GM19025 (cell line): ENCODE data around the gene PHLDA3.
"Not testable (repeated sequence)": the region's sequence is repeated elsewhere in the genome, so short reads cannot be mapped to it uniquely, and the experiment has no call there.

Experiments
- ATAC-seq: cut with Tn5 transposase; IDR thresholded peaks from one replicate; pipeline ENCODE4 v1.9.1; 2021; ENCODE audit warnings: mild to moderate bottlenecking, low read depth, moderate library complexity; ENCODE audit not compliant: unreplicated experiment

The PHLDA3 gene

GRCh38 chr1:201504179-201504631, 35.2 kb upstream of the PHLDA3 start:
- no peak for ATAC-seq

DNA sequence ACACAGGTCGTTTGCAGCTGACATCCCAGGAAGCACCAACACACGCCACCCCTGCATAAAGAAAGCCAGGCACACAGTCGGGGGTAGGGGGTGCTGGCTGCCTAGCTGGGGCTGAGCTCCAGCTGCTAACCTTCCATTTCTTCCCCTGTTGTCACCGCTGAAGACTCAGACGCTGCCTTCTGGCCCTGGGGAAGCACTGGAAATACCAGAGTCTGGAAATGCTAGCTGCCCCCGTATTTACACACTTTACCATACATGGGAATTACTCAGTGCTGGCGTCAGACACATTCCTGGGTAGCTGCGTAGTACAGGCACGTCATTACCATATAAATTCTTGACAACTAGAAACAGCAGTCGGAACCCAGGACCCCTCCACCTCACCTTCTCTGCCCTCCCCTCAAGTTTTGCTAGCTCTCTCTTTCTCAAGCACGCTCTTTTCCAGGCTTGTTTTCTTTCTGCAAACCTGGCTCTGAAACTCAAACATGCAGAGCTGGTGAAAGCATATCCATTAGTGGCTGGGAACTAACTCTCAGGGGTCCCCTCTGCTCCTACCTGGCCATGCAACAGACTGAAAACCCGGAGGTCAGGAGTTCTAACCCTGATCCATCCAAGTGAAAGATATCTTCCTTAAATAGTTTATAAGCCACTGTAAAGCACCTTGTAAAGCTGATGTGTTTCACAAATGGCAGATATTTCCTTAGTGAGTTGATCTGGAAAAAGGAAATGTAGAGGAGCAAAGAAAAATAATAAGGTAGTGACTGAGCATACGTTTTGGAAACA, 34.6 kb upstream of the PHLDA3 start:
- no peak for ATAC-seq

GRCh38 chr1:201502511-201502857, 33.5 kb upstream of the PHLDA3 start:
- no peak for ATAC-seq

DNA sequence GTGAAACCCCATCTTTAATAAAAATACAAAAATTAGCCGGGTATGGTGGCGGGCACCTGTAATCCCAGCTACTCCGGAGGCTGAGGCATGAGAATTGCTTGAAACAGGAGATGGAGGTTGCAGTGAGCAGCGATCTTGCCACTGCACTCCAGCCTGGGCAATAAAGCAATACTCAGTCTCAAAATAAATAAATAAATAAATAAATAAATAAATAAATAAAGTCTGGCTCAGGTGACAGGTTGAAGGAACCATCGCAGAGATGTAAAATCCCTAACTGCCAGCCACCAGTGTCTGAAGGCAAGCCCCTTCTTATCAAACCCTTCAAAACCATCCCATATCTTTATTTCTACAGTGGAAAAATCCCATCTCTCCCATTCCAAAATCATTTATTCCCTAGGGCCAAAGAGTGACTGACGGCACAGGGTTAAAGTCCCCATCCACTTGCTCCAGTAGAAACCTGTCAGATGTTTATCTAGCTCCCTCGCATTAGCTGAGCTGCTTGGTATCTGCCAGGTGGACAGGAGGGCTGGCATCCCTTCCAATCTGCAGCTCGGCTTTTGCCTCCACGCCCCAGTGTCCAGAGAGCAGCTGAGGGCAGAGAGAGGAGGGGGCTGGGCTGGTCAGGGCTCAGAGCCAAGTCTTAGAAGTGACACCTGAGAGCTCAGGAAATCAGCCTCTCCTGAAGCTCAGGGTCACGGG, 33.0 kb upstream of the PHLDA3 start:
- no peak for ATAC-seq

DNA sequence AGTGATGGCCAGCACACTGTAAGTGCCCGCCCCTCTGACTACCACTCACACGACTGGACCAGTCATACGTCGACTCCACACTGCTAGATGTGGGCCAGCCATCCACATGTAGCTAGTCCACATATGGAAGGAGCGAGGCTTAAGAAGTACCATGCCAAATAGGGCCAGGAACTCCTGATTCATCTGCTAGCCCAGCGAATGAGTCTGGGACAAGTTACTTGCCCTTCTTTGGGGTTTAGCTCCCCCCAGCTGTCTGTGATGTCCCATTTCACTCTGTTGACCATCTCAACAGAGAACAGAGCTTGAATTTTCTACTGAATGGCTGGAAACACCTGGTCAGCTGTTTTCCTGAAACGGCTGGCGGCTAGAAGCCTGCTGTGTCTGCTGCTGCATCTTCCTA, 32.2 kb upstream of the PHLDA3 start:
- ATAC-seq, result no peak

GRCh38 chr1:201500670-201501120, 31.7 kb upstream of the PHLDA3 start:
- ATAC-seq, result no peak

- ATAC-seq, result no peak
Measured at GRCh38 chr1:201499795-201500669, 31.0 kb upstream of the PHLDA3 start.

DNA sequence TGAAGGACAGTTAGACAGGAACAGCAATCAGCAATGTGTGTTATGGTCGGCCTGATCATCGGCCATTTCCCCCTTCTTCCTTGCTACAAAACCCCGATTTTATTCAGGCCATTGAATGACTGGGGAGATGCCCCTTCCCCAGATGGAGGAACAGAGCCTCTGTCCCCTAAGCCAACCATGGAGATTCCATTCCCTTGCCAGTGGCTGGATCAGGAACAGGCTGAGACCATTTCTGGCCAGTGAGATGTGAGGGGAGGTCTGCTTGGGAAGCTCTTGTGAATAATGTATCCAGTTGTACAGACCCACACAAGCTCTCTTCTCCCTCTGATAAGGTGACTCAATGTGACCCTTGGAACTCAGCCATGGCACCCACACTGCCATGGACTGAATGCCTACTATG, 30.2 kb upstream of the PHLDA3 start:
- no peak for ATAC-seq

- no peak for ATAC-seq
Measured at GRCh38 chr1:201498621-201499020, 29.6 kb upstream of the PHLDA3 start.

DNA sequence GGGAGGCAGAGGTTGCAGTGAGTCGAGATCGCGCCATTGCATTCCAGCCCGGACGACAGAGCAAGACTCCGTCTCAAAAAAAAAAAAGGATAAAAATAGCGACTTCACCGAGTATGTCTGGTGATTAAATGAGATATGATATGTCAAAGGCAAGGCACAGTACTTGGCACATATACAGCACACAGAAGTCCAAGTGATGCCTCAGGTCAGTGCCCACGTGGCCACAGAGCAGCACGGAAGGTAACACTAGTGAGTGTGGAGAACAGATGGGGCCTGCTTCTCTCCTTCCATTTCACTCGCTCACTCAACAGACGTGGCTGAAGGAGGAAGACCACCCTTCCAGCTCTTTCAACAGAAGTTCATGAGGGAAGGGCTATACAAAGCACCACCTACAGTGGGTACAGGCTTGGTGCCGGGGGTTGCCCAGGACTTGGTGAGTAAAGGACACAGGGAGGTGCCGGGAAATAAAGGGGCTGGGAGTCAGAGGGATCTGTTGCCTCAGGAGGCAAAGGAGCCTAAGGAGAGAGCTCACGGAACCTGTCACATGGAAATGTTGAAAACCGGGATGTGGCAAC, 29.0 kb upstream of the PHLDA3 start:
- ATAC-seq, result no peak

DNA sequence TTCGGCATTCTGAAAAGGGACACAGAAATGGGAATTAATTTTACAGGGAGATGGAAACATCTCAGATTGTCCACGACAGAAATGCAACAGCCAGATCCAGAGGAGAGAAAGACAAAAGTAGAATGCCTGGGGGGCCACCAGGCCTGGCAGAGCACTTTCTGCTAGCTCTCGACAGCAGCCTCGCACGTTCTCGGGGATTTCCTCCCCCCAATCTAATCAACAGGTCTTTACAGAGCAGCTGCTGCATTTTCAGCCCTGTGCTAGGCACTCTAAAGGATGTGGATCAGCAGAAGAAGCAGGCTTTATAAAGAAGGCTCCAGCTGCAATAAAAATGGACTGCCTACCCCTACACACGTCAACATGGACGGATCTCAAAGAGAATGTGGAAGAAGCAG, 27.3 kb upstream of the PHLDA3 start:
- no peak for ATAC-seq

GRCh38 chr1:201495551-201496295, 26.7 kb upstream of the PHLDA3 start:
- no peak for ATAC-seq

DNA sequence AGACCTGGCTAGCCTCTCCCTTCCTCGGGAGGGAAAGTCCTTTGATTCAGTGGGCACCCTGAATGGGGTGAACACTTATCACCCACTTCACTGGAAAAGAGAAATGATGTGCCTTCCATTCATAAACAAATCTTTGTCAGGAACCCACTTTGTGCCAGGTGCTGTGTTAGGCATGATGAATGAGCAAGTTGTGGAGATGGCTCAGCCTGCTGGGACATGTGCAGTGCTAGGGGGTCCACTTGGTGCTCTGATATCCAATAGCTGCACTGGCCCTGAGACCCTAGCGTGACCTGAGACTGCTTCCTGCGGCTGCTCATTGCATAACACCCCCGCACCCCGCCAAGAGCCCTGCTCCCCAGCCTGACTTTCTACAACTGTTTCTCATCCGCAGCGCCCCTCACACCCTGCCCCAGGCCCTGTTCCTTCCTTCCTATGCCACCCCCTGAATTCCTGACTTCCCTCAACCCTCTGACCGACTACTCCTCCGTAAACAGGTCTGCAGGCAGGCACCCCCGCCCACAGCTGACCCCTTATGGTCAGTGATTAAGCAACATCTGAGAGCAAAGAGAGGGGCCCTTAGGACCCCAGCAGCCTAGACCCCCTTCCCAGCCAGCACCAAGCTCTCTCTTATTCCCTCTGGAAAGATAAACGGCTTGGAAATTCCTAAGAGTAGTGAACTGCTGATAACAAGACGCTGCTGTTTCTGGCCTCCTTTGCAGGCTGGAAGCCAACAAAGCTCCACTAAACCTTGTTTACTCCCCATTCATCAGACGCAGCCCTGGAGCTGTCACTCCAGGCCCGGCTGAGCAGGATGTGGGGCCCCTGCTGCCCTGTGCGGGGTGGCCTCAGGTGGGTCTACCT, 25.0 kb upstream of the PHLDA3 start:
- ATAC-seq, result no peak

GRCh38 chr1:201493026-201493656, 24.2 kb upstream of the PHLDA3 start:
- ATAC-seq, result not testable (repeated sequence)

DNA sequence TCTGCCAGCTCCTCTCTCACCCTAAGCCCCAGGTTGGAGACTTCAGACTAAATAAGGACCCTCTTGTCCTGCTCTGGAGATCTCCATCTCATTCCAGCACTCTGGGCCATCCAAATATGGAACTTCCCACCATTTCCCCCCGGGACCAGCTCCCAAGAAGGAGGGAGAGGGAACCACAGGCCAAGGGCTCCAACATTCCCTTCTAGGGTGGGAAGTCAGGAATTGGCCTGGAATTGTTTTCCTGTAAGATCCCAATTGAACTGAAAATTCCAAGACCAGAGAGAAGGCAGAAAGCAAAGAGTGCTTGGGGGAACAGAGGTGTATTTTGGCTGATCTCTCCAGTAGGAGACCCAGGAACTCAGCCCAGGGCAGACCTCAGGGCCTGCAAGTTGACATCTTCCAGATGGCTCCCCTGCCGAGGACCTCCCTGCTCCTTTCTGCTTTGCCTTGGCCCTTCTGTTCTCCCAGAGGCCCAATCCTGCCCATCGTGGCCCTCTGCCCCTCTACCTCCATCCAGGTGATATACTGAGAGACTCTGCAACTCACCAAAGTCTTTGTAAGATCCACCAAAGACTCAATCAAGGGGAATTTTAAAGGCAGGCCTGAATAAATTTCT, 23.0 kb upstream of the PHLDA3 start:
- no peak for ATAC-seq

GRCh38 chr1:201490708-201491131, 21.7 kb upstream of the PHLDA3 start:
- no peak for ATAC-seq

- ATAC-seq, result no peak
Measured at GRCh38 chr1:201489643-201490261, 20.8 kb upstream of the PHLDA3 start.
